Activated CD8-positive, alpha-beta memory T cell treated with anti-CD3 and anti-CD28 coated beads, Interleukin-2, amount 50 U/mL, for 4 hours (primary cell): ENCODE measurements around the gene PGM2L1.
"Not testable (repeated sequence)": the region's sequence is repeated elsewhere in the genome, so short reads cannot be mapped to it uniquely, and the experiment has no call there.

Source experiments
- DNase-seq: peaks from one replicate; pipeline ENCODE4 v3.0.0-alpha.2; 2020

Gene PGM2L1

DNA sequence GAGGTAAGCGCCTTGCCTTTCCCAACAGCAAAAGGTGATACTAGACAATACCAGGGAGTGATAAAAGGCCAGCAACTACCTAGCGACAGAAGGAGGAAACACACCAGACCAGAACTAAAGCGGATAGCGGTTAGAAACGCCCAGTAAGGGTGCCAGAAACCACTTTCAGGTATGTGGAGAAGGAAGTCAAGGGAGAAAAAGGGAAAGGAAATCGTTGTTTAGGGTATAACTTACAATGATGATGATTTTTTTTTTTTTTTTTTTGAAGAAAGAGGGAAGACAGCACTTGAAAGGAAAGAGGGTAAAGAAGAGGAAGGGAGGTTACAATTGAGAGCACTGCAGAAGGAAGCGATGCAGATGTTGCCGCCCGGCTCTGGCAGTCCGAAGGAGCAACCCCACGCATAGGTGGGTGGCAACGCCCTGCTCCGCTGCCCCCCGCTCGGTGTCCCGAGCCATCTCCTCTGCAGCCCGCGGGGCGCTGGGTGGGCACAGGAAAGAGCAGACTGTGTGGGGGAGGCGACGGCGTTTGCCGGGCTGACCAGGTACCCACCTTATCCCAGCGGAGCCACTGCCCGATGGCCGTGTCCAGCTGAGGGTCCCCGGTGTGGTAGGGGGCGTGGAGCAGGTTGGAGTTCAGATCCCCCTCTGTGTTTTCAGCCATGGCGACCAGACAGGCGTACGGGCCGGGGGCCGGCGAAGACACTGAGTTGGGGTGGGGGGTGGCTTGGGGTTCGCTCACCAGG is 561 bp downstream of the PGM2L1 start:
- no peak for DNase-seq

GRCh38 chr11:74392256-74392655 is 6.0 kb downstream of the PGM2L1 start:
- DNase-seq: no peak

GRCh38 chr11:74391193-74391592 is 7.0 kb downstream of the PGM2L1 start:
- DNase-seq: no peak

DNA sequence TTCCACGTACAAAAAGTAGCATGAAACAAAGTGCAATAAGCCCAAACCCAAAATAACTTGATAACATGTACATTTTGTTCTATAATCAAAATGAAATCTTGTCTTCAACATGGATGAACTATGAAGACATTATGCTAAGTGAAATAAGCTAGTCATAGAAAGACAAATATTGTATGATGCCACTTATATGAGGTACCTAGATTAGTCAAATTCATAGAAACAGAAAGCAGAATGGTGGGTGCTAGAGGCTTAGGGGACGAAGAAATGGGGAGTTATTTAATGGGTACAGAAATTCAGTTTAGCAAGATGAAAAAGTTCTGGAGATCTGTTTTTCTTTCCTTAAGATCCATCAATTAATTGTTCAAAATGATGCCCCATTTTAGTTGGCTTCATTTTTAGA is 7.5 kb downstream of the PGM2L1 start:
- DNase-seq: no peak

GRCh38 chr11:74388678-74389327 is 9.4 kb downstream of the PGM2L1 start:
- DNase-seq: peak; percentile 66

- DNase-seq: no peak
These were observed 13.6 kb downstream of the PGM2L1 start for GRCh38 chr11:74384641-74385040.

- DNase-seq: no peak
These were observed 17.3 kb downstream of the PGM2L1 start for GRCh38 chr11:74380746-74381439.

DNA sequence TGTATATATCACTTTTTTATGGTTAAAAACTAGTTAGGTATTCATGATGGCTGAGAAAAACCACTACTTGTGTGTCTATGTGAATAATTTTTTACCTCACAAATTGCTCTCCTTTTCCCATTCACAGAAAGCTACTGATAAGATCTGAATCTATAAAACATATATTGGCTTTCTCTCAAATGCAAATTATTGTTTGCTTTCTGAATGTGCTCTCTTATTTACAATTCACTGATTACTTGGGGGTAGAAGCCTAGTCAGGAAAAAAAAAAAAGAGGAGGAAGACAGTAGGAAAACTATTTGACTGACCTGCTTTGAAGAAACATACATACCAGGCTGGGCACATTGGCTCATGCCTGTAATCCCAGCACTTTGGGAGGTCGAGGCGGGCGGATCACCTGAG is 20.5 kb downstream of the PGM2L1 start:
- no peak for DNase-seq

GRCh38 chr11:74373382-74373781 is 24.9 kb downstream of the PGM2L1 start:
- no peak for DNase-seq

DNA sequence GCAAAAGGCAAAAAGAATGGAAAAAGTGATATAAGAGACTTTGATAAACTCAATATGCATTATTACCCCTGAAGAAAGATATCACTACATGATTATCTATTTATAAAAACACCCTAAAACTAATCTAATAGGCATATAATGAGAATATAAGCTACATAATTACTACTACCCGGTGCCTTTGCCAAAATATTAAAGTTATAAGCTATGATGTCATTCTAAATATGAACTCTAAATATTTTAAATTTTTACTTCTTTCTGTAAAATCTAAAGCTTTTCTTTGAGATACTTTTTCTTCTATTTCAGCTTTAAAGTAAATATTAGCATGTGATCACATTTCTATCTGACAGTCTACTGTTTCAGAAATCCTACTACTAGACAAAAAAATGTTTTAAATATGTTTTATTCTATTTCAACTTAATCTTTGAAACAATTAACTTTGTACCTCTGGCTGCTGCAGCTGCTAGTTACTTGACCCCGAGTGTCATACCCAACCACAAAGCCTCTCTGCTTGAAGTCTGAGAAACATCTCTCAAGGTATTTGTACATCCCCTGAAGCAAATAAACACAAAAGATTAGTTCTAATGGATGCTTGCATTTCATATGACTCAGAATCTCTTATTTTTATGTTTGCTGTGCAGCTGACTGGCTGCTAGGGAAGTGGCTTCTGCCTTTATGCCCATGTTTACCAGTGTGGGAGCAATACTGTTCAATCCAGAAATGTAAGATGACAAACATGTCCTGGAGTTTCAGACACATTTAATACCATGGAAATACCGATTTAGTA is 26.8 kb downstream of the PGM2L1 start:
- DNase-seq: no peak

DNA sequence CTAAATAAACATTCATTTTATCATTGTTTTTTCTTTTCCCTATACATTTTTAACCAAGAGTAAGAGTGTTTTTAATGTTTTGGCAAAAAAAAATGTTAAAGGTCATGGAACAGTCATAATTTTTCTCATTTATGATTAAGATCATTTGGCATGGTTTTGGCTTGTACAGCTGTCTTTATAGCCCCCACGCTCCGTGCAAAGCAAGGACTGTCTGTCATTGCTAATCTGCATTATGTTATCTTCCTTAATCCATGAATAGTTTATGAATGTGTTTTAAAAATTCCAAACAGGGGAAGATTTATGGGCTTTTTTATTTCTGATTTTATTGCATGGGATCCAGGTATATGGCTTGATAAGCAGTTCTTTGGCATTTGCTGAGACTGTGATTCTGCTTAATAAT is 28.1 kb downstream of the PGM2L1 start:
- no peak for DNase-seq

DNA sequence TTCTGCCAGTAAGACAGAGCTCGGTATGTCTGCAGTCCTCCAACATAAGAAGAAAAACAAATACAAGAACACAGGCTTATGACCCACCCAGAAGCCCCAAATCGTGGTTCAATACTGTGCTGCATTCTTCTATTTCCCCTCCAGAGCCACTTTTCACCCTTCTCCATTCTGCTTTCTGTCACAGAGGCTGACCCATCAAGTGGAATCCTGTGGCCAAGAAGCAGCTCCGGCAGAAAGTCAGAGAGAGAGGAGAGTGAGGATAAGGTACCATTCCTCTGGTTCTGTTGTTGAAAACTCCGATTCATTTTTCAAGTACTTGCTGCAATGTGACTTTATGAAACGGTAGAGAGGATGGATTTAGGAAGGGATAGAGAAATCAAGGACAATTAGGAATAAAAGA is 30.4 kb downstream of the PGM2L1 start:
- DNase-seq: no peak

- DNase-seq: no peak
These were observed 31.7 kb downstream of the PGM2L1 start for GRCh38 chr11:74366576-74366975.

DNA sequence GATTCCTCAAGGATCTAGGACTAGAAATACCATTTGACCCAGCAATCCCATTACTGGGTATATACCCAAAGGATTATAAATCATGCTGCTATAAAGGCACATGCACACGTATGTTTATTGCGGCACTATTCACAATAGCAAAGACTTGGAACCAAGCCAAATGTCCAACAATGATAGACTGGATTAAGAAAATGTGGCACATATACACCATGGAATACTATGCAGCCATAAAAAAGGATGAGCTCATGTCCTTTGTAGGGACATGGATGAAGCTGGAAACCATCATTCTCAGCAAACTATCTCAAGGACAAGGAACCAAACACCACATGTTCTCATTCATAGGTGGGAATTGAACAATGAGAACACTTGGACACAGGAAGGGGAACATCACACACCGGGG is 32.4 kb downstream of the PGM2L1 start:
- not testable (repeated sequence) for DNase-seq

DNA sequence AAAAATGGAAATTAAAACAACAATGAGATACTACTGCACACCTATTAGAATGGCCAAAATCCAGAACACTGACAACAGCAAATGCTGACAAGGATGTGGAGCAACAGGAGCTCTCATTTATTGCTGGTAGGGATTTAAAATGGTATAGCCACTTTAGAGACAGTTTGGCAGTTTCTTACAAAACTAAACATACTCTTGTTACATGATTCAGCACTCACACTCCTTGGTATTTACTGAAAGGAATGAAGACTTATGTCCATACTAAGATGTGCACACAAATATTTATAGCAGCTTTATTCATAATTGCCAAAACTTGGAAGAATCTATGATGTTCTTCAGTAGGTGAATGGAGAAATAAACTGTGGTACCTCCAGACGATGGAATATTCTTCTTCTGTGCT is 40.8 kb downstream of the PGM2L1 start:
- DNase-seq: no peak

GRCh38 chr11:74355626-74356025 is 42.6 kb downstream of the PGM2L1 start:
- DNase-seq: no peak

- no peak for DNase-seq
These were observed 44.2 kb downstream of the PGM2L1 start for GRCh38 chr11:74354036-74354435.

- no peak for DNase-seq
These were observed 50.9 kb downstream of the PGM2L1 start for GRCh38 chr11:74347381-74347780.

GRCh38 chr11:74345420-74345819 is 52.8 kb downstream of the PGM2L1 start:
- no peak for DNase-seq

DNA sequence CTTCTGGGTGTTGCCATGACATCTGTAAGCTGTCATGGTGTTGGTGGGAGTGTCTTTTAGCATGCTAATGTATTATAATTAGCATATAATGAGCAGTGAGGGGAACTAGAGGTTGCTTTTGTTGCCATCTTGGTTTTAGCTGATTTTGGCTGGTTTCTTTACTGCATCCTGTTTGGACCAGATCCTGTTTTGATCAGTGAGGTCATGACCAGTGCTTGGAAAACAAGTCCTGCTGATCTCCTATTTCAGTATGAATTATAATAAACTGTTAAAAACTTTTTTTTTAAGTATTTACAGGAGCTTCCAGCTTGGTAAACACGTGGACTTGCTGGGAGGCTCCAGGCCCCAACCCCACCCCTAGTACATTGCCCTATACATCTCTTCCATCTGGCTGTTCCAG is 56.3 kb downstream of the PGM2L1 start:
- no peak for DNase-seq

- DNase-seq: no peak
These were observed 58.6 kb downstream of the PGM2L1 start for GRCh38 chr11:74339619-74340018.

- no peak for DNase-seq
These were observed 59.3 kb downstream of the PGM2L1 start for GRCh38 chr11:74338963-74339362.

DNA sequence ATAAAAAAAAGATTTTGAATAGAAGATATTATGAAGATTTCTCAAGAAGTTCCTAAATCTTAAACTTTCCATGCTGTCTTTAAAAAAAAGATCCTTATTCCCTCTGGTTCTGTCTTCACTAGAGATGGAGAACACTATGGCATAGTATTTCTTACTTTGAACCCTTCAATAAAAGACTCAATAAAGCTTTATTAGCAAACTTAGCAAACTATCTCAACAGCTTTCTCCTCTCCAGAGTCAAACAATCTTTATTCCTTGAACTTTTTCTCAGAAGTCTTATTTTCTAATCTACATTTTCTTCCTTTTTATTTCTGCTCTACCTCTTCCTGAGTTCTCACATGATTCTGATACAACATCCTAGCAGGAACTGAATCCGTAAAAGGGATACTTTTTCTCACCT is 65.0 kb downstream of the PGM2L1 start:
- no peak for DNase-seq
